HuH-7 (cell line): ENCODE results near the gene RTN4RL1.
"Not testable (repeated sequence)": the region's sequence is repeated elsewhere in the genome, so short reads cannot be mapped to it uniquely, and the experiment has no call there.

Experiments used
- DNase-seq: peaks from one replicate; pipeline ENCODE4 v3.0.0; 2011; ENCODE audit warnings: low spot score

RTN4RL1 gene

GRCh38 chr17:1895479-1895878 is 129.7 kb downstream of the RTN4RL1 start:
- DNase-seq, result not testable (repeated sequence)

GRCh38 chr17:1894753-1895339 is 130.3 kb downstream of the RTN4RL1 start:
- DNase-seq, result no peak

- DNase-seq, result no peak
These were observed 134.2 kb downstream of the RTN4RL1 start for GRCh38 chr17:1890758-1891450.

GRCh38 chr17:1888741-1889140 is 136.4 kb downstream of the RTN4RL1 start:
- DNase-seq, result no peak
